GM23338 (cell line): ENCODE results near the gene MPV17.

Experiments used
- CREB1 ChIP-seq: fragments of 250-450 bp; sonication (Bioruptor Pico); IDR thresholded peaks from 2 replicates; pipeline ENCODE4 v1.5.0; 2020; ENCODE audit warnings: low read depth, mild to moderate bottlenecking, moderate library complexity
- EZH2 ChIP-seq: fragments of 200-600 bp; sonication (generic); IDR thresholded peaks from one replicate; pipeline ENCODE4 v1.8.0; 2017; ENCODE audit warnings: antibody characterized with exemption, mild to moderate bottlenecking, low read depth; ENCODE audit not compliant: unreplicated experiment
- EZH2phosphoT487 ChIP-seq: fragments of 200-600 bp; sonication (generic); IDR thresholded peaks from one replicate; pipeline ENCODE4 v1.8.1; 2018; ENCODE audit warnings: antibody characterized with exemption; ENCODE audit not compliant: unreplicated experiment
- JUNB ChIP-seq: IDR thresholded peaks from one replicate; pipeline ENCODE4 v1.6.1; 2016; ENCODE audit warnings: antibody characterized with exemption; ENCODE audit not compliant: unreplicated experiment
- POLR2AphosphoS5 ChIP-seq: IDR thresholded peaks from 2 replicates; pipeline ENCODE4 v1.6.1; 2016; ENCODE audit warnings: antibody characterized with exemption, low read depth
- STAT1 ChIP-seq: IDR thresholded peaks from one replicate; pipeline ENCODE4 v1.6.1; 2016; ENCODE audit warnings: antibody characterized with exemption; ENCODE audit not compliant: unreplicated experiment
- ZNF331 ChIP-seq: fragments of 250-450 bp; sonication (Bioruptor Pico); IDR thresholded peaks from 2 replicates; pipeline ENCODE4 v1.5.0; 2020; ENCODE audit warnings: low read depth, mild to moderate bottlenecking, moderate library complexity
- TF ChIP-seq, protein P1 (sequence below), 2 experiments: fragments of 200-600 bp in 1 of 2; sonication (generic) in 1 of 2; conservative IDR thresholded peaks; 2 replicates each; pipeline versions ENCODE4 v1.5.1 to v1.6.1; 2016 to 2017; ENCODE audit warnings: antibody characterized with exemption in 2 of 2, low read depth in 2 of 2, mild to moderate bottlenecking in 2 of 2, moderate library complexity in 1 of 2
- TF ChIP-seq, protein P2 (sequence below): IDR thresholded peaks from 2 replicates; pipeline ENCODE4 v1.6.1; 2016; ENCODE audit warnings: antibody characterized with exemption

- TF ChIP-seq, protein P1, sequence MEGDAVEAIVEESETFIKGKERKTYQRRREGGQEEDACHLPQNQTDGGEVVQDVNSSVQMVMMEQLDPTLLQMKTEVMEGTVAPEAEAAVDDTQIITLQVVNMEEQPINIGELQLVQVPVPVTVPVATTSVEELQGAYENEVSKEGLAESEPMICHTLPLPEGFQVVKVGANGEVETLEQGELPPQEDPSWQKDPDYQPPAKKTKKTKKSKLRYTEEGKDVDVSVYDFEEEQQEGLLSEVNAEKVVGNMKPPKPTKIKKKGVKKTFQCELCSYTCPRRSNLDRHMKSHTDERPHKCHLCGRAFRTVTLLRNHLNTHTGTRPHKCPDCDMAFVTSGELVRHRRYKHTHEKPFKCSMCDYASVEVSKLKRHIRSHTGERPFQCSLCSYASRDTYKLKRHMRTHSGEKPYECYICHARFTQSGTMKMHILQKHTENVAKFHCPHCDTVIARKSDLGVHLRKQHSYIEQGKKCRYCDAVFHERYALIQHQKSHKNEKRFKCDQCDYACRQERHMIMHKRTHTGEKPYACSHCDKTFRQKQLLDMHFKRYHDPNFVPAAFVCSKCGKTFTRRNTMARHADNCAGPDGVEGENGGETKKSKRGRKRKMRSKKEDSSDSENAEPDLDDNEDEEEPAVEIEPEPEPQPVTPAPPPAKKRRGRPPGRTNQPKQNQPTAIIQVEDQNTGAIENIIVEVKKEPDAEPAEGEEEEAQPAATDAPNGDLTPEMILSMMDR (conservative IDR thresholded peaks at IDR 0.05; ENCODE audit: low read depth in 2 of 2): no peak
- TF ChIP-seq POLR2AphosphoS5: no peak
- TF ChIP-seq EZH2phosphoT487: no peak
- no peak for TF ChIP-seq ZNF331 (CRISPR knock-in tag)
- TF ChIP-seq EZH2: no peak
- no peak for TF ChIP-seq CREB1
- TF ChIP-seq, protein P2, sequence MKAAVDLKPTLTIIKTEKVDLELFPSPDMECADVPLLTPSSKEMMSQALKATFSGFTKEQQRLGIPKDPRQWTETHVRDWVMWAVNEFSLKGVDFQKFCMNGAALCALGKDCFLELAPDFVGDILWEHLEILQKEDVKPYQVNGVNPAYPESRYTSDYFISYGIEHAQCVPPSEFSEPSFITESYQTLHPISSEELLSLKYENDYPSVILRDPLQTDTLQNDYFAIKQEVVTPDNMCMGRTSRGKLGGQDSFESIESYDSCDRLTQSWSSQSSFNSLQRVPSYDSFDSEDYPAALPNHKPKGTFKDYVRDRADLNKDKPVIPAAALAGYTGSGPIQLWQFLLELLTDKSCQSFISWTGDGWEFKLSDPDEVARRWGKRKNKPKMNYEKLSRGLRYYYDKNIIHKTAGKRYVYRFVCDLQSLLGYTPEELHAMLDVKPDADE: no peak
- no peak for TF ChIP-seq JUNB
- no peak for TF ChIP-seq STAT1
Observed at GRCh38 chr2:27270670-27271069, 52.2 kb downstream of the MPV17 start.
